ENCODE results near the gene CCDC86. TPM values are rescaled to one million over a fixed set of nuclear protein-coding genes. Genes with fewer than 3 reads are reported as not detected.

CCDC86 gene
- total RNA-seq, 4 donors from 2014 or later, result 7.4 to 23.0 (median 8.3) TPM

- no peaks in the 10 kb centered on the region for H3K36me3 ChIP-seq
- no peak overlapping the region for H3K27ac ChIP-seq
- no peaks in the 10 kb centered on the region for H3K4me1 ChIP-seq
- TF ChIP-seq CTCF (IDR thresholded peaks at IDR 0.05) (no peak), POLR2A (IDR thresholded peaks at IDR 0.05) (no peak)
- no peak for DNase-seq
- intact Hi-C loops (cut with DNase I; ENCODE audit: low total_unique reads), result no loop called here
- H3K27me3 ChIP-seq, result no peaks in the 10 kb centered on the region
- no peak overlapping the region for H3K4me3 ChIP-seq
- H3K9me3 ChIP-seq, result no peaks in the 10 kb centered on the region
Observed at GRCh38 chr11:60798631-60799030, 43.3 kb upstream of the CCDC86 start.

- TF ChIP-seq POLR2A (IDR thresholded peaks at IDR 0.05) (no peak), CTCF (IDR thresholded peaks at IDR 0.05) (no peak)
- Histone ChIP-seq H3K27ac (no peak overlapping the region), H3K4me1 (no peaks in the 10 kb centered on the region), H3K9me3 (no peaks in the 10 kb centered on the region), H3K27me3 (no peaks in the 10 kb centered on the region), H3K4me3 (no peak overlapping the region), H3K36me3 (no peaks in the 10 kb centered on the region)
- intact Hi-C loops (cut with DNase I; ENCODE audit: low total_unique reads), result no loop called here
- DNase-seq, result no peak
Observed at GRCh38 chr11:60801194-60801593, 40.7 kb upstream of the CCDC86 start.

- intact Hi-C loops (cut with DNase I; ENCODE audit: low total_unique reads), result no loop called here
- H3K27ac ChIP-seq, result no peak overlapping the region
- no peaks in the 10 kb centered on the region for H3K4me1 ChIP-seq
- no peaks in the 10 kb centered on the region for H3K9me3 ChIP-seq
- H3K27me3 ChIP-seq, result no peaks in the 10 kb centered on the region
- no peak overlapping the region for H3K4me3 ChIP-seq
- DNase-seq, result no peak
- H3K36me3 ChIP-seq, result no peaks in the 10 kb centered on the region
- TF ChIP-seq POLR2A (IDR thresholded peaks at IDR 0.05) (no peak), CTCF (IDR thresholded peaks at IDR 0.05) (no peak)
Observed at GRCh38 chr11:60803273-60803936, 38.5 kb upstream of the CCDC86 start.

GRCh38 chr11:60809249-60809648 lies 32.7 kb upstream of the CCDC86 start:
- no peak overlapping the region for H3K27ac ChIP-seq
- intact Hi-C loops (cut with DNase I; ENCODE audit: low total_unique reads), result no loop called here
- DNase-seq, result no peak

GRCh38 chr11:60809691-60810090 lies 32.2 kb upstream of the CCDC86 start:
- intact Hi-C loops (cut with DNase I; ENCODE audit: low total_unique reads), result no loop called here
- Histone ChIP-seq H3K36me3 (no peaks in the 10 kb centered on the region), H3K27ac (no peak overlapping the region), H3K4me1 (no peaks in the 10 kb centered on the region), H3K9me3 (no peaks in the 10 kb centered on the region), H3K4me3 (no peak overlapping the region), H3K27me3 (no peaks in the 10 kb centered on the region)
- DNase-seq, result no peak
- TF ChIP-seq POLR2A (IDR thresholded peaks at IDR 0.05) (no peak), CTCF (IDR thresholded peaks at IDR 0.05) (no peak)

More at GRCh38 chr11:60809249-60809648, 32.7 kb upstream of the CCDC86 start:
- H3K27me3 ChIP-seq, result no peaks in the 10 kb centered on the region
- no peaks in the 10 kb centered on the region for H3K36me3 ChIP-seq
- H3K9me3 ChIP-seq, result no peaks in the 10 kb centered on the region
- H3K4me3 ChIP-seq, result no peak overlapping the region
- H3K4me1 ChIP-seq, result no peaks in the 10 kb centered on the region
- TF ChIP-seq CTCF (IDR thresholded peaks at IDR 0.05), result no peak
- TF ChIP-seq POLR2A (IDR thresholded peaks at IDR 0.05), result no peak

Data from uterus (tissue), 4 donors.